K562 treated with DMSO at 1 percent for 48 hours (cell line): ENCODE measurements around the gene ATG16L1. TPM values are rescaled to one million over a fixed set of nuclear protein-coding genes. Genes with fewer than 3 reads are reported as not detected.

ENCODE experiments used
- total RNA-seq: library from RNA; unstranded; fragments of 300-600 nt; gene quantifications from 2 replicates; pipeline ENCODE4 v1.2.3, GENCODE V29; 2022; ENCODE audit warnings: low replicate concordance; ENCODE audit errors: extremely low read depth

ATG16L1 gene
- total RNA-seq = not detected in 2 replicates

DNA sequence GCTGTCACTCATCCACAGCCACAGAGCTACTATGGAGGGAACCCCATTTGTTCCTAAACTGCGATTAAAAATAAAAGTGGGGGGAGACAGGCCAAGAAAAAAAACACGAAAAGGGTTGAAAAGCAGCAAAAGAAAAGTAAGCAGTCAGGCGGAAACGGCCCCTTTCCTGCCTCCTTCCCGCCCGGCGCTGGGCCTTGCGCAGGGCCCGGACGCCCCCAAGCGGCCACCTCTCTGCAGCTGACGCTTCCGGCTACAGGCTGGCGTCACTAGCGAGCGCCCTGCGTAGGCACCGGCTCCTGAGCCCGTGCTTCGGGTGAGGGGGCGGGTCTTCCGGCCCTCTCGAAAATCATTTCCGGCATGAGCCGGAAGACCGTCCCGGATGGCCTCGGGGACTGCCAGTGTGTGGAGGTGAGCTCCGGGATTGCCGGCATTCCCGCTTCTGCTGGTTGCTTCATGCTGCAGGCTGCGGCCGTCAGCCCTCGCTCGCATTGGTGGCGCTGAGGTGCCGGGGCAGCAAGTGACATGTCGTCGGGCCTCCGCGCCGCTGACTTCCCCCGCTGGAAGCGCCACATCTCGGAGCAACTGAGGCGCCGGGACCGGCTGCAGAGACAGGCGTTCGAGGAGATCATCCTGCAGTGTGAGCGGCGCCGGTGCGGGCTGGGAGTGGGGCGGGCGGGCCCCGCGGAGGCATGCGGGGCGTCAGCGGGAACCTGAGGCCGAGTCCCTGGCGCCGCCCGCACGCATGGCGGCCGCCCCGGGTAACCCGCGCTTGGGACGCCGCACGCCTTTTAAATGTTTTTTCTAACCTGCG, at the start of gene ATG16L1:
ATG16L1 (plus strand) TSS at position 368 of the 811 bp plus-strand sequence; CDS start at position 523, 155 bp downstream.

DNA sequence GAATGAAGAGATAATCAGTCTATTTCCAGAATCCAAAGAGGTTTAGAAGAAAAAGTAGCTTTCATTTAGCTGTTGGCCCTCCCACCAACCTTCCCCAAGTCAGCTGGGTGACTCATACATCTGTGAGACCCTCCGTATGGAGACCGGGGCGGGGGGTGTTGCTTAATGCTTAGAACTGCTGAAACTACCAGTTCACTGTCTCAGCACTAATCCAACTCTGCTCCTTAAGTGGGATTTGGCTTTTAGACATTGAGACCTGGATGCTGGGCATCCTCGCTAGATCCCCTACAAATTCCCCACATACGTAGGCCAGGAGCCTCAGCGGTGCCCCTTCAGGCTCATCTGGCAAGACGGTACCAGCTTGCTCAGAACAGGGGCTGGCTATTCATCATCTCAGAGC, 56.1 kb downstream of the ATG16L1 start, which contains the start of gene SAG:
SAG (plus strand) TSS at position 252 of the 400 bp plus-strand sequence. CDS start 1,374 bp downstream, outside the sequence.

Other genes with a start within 250 kb of the ATG16L1 start
- gene NGEF, start 238.4 kb upstream of the ATG16L1 start, total RNA-seq = not detected in 2 replicates
- not detected in 2 replicates for gene NEU2, start 219.0 kb upstream of the ATG16L1 start, total RNA-seq
- not detected in 2 replicates for gene INPP5D, start 191.3 kb upstream of the ATG16L1 start, total RNA-seq
- not detected in 2 replicates for gene SAG, start 56.1 kb downstream of the ATG16L1 start, total RNA-seq
- not detected in 2 replicates for gene DGKD, start 102.8 kb downstream of the ATG16L1 start, total RNA-seq